ENCODE results near the gene NPIPB8.
A peak's percentile ranks its signal among the peaks of the same experiment; 100 is the strongest.
"Not testable (repeated sequence)": the region's sequence is repeated elsewhere in the genome, so short reads cannot be mapped to it uniquely, and the experiment has no call there.

NPIPB8 gene

DNA sequence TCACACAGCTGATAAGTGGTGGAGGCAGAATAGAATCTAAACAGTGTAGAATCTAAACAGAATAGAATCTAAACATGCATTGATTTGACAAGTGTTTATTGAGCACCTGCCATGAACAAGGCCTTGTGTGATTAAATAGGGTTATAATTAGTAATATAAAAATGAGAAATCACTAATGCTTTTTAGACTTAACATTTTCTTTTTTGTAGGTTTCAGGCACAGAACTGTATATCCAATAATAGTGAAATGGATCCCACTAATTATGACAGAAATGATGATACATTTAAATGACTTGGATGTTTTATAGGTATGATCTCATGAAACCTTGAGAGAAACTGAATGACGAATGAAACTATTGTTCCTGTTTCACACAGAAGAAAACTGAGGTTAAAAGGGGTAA lies at the start of gene NPIPB8:
NPIPB8 (plus strand) TSS at position 301 of the 400 bp plus-strand sequence. CDS start 296 bp downstream, outside the sequence.
- not testable (repeated sequence) for DNase-seq

DNA sequence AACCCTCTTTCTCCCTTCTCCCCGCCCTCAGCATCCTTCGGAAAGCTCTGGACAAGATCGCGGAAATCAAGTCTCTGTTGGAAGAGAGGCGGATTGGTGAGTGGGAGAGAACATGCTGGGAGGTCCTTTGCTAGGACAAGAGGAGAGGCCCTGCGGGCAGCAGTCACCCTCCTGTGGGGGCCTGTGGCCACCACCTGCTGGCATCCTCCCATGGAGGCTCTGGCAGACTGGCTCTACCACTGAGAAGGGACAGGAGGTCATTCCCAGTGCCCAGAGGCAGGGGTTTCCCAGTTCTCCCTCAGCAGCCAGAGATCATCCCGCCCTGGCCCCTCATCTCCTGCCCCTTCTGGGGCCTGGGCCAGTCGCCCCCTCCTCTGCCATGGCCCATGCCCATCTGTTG lies 48.8 kb upstream of the NPIPB8 start:
- no peak for DNase-seq

DNA sequence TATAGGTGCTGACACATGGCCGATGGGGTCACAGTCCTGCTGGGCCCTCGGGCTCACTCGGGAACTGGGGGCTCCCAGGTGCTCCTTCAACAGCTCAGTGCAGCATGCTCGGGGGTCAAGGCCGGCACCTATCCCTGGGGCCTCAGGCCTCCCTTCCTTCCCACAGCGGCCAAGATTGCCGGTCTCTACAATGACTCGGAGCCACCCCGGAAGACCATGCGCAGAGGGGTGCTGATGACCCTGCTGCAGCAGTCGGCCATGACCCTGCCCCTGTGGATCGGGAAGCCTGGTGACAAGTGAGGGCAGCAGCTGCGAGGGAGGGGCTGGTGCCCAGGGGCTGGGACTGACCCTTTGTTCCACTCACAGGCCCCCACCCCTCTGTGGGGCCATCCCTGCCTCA lies 47.9 kb upstream of the NPIPB8 start:
- DNase-seq = no peak

DNA sequence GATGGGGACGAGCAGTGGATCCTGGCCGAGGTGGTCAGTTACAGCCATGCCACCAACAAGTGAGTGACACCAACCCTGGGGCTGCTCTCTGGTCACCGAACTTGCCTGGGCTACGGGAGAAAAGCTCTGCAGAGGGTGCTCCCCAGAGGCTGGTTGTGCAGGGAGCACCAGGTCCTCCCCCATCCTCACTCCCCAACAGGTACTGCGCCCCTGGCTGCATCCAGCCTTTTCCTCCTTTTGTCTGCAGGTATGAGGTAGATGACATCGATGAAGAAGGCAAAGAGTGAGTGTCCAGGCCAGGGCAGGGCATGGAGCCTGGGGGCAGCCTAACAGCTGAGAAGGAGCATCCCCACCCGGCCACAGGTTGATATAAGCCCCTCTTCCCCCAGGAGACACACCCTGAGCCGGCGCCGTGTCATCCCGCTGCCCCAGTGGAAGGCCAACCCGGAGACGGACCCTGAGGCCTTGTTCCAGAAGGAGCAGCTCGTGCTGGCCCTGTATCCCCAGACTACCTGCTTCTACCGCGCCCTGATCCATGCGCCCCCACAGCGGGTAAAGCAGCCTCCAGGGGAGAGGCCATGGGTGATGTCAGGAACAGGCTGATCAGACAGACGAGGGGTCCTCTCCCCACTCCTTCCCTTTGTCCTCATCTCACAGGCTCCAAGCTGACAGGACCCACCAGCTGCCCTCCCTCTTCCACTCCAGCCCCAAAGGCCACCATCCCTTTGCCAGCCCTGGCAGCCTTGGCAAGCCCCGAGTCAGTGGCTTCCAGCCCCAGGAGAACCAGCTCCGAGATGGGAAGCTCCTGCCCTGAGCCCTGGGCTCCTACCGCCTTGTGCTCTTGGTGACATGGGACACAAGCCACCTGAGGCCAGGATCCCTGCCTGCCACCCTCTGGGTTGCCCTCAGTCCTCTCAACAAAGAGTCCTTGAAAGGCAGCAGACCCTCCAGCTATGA lies 47.2 kb upstream of the NPIPB8 start:
- no peak for DNase-seq

DNA sequence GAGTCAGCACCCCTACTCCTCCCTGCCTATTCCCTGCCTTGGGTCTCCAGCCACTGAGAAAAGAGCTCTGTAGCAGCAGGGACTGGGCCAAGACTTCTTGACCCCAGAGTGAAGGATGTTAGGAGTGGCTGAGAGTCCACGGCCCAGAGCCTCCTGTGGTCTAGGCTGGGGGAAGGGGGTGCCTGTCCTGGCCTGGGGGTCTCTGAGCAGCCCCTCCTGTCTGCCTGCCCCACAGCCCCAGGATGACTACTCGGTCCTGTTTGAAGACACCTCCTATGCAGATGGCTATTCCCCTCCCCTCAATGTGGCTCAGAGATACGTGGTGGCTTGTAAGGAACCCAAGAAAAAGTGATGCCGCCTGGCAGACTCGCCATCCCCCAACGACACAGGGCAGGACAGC lies 46.5 kb upstream of the NPIPB8 start:
- no peak for DNase-seq

GRCh38 chr16:28592511-28592910 lies 45.4 kb upstream of the NPIPB8 start:
- no peak for DNase-seq

DNA sequence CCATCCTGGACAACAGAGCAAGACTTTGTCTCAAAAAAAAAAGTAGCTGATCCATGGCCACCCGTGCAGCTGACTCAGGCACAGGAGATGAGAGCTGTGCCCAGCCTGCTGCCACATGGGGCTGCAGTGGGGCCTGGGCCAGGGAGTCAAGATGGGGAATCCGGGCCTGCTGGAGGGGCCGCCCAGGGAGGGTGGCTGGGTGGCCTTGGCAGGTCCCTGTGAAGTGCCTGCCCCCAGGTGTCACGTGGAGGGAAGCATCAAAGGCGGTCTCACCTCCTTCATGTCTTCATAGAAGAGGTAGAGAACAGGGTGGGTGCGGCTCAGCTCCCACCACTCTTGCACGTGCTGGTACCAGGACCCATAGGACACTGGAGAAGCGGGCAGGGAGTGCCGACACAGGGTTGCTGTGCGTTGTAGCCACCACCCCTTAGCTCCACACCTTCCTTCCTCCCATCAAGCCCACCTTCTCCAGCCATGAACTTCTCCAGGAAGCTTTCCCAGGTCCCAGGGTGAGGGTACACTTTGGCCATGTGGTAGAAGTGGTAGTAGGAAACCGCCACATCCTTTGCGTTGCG lies 44.8 kb upstream of the NPIPB8 start:
- DNase-seq = no peak

GRCh38 chr16:28595451-28595850 lies 42.4 kb upstream of the NPIPB8 start:
- not testable (repeated sequence) for DNase-seq

GRCh38 chr16:28596115-28596630 lies 41.7 kb upstream of the NPIPB8 start:
- DNase-seq = no peak

GRCh38 chr16:28596840-28597691 lies 40.8 kb upstream of the NPIPB8 start, which contains the start of gene SULT1A2:
SULT1A2 (minus strand) TSS chr16:28597050; CDS start chr16:28595930, 1,120 bp downstream.
- no peak for DNase-seq

DNA sequence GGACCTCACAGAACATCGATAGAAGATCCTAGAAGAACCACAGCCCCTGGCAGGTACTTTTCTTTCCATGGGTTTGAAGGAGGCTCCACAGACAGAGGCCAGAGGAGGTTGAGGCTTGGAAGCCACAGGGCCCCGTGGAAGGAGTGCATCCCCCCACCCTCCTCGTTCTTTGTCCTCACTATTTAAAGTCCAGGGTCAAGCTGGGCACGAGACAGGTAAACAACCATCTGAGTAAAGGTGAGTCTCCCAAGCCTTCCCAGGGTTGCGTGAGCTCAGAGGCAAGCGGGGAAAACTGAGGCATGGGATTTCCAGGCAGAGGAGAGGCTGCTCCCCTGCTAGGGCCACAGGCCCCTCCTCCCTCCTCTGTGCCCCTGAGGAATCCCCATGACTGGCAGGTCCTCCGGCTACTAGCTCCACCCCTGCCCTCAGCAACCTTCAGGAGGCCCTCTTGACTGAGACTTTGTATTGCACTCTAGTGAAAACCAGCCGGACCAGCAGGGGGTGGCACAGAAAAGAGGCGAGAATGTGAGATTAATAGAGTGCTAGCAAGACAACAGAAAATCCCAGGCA lies 40.1 kb upstream of the NPIPB8 start:
- peak; percentile 76 for DNase-seq

GRCh38 chr16:28599377-28600285 lies 38.2 kb upstream of the NPIPB8 start:
- not testable (repeated sequence) for DNase-seq

GRCh38 chr16:28600965-28601364 lies 36.9 kb upstream of the NPIPB8 start:
- not testable (repeated sequence) for DNase-seq

DNA sequence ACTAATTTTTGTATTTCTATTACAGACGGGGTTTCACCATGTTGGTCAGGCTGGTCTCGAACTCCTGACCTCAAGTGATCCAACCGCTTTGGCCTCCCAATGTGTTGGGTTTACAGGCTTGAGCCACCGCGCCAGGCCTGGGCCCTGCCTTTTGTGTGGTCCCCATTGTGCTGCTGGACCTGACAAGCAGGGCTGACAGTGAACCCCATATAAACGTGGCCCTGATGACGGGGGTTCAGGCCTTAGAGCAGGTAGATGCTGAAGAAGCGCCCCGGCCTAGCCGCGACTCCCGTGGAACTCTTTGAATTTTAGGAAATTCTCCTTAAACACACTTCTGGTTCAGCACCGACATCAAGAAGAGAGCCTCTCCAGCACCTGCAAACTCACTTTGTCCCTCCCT lies 36.3 kb upstream of the NPIPB8 start:
- not testable (repeated sequence) for DNase-seq

GRCh38 chr16:28602062-28602461 lies 35.8 kb upstream of the NPIPB8 start:
- not testable (repeated sequence) for DNase-seq

- no peak for DNase-seq
Observed at GRCh38 chr16:28602529-28602928, 35.3 kb upstream of the NPIPB8 start.

DNA sequence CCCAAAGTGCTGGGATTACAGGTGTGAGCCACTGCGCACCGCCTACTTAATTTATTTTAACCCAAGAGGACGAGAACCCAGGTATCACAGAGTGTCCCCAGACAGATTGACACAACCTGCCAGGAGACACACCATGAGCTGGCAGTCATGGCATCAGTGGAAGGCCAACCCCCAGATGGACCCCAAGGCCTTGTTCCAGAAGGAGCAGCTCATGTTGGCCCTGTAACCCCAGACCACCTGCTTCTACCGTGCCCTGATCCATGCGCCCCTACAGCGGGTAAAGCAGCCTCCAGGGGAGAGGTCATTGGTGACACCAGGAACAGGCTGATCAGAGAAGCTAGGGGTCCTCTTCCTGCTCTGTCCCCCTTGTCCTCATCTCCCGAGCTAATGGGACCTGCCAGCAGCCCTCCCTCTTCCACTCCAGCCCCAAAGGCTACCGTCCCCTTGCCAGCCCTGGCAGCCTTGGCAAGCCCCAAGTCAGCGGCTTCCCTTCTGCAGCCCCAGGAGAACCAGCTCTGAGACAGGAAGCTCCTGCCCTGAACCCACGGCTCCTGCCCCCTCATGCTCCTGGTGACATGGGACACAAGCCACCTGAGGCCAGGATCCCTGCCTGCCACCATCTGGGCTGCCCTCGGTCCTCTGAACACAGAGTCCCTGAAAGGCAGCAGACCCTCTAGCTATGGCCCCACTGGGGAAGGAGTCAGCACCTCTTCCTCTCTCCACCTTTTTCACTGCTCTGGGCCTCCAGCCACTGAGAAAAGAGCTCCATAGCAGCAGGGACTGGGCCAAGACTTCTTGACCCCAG lies 34.3 kb upstream of the NPIPB8 start:
- DNase-seq = no peak

- DNase-seq = no peak
Observed at GRCh38 chr16:28604186-28604565, 33.7 kb upstream of the NPIPB8 start.

DNA sequence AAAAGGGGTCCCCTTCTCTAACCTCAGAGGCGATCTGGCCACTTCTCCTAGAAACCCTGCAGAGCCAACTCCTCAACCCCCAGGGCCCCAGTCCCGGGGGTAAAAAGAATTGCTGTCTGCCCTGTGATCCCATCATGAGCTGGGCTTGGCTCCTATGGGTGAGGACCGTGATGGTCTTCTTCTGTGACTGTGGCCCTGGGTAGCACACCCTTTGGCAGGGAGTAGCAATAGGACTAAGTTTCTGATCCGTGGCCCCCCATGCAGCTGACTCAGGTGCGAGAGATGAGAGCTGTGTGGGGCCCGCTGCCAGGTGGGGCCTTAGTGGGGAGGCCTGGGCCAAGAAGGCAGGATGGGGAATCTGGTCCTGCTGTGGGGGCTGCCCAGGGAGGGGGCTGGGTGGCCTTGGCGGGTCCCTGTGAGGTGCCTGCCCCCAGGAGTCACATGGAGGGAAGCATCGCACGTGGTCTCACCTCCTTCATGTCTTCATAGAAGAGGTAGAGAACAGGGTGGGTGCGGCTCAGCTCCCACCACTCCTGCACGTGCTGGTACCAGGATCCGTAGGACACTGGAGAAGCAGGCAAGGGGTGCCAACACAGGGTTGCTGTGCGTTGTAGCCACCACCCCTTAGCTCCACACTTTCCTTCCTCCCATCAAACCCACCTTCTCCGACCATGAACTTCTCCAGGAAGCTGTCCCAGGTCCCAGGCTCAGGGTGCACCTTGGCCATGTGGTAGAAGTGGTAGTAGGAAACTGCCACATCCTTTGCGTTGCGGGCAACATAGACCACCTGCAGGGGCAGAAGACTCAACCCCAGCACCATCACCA lies 31.4 kb upstream of the NPIPB8 start:
- no peak for DNase-seq
